GM19328 (cell line): ENCODE measurements around the gene SLC5A11.
"Not testable (repeated sequence)": the region's sequence is repeated elsewhere in the genome, so short reads cannot be mapped to it uniquely, and the experiment has no call there.

ENCODE experiments used
- ATAC-seq: cut with Tn5 transposase; IDR thresholded peaks from one replicate; pipeline ENCODE4 v1.9.1; 2021; ENCODE audit warnings: mild to moderate bottlenecking, moderate library complexity; ENCODE audit not compliant: unreplicated experiment

SLC5A11 gene

GRCh38 chr16:24834459-24835335 lies 11.1 kb upstream of the SLC5A11 start:
- ATAC-seq = no peak

GRCh38 chr16:24836836-24837235 lies 8.9 kb upstream of the SLC5A11 start:
- no peak for ATAC-seq

- no peak for ATAC-seq
Measured at GRCh38 chr16:24837969-24838368, 7.8 kb upstream of the SLC5A11 start.

GRCh38 chr16:24838554-24839266 lies 7.1 kb upstream of the SLC5A11 start:
- ATAC-seq = no peak

GRCh38 chr16:24839347-24839972 lies 6.3 kb upstream of the SLC5A11 start:
- no peak for ATAC-seq

GRCh38 chr16:24841291-24841690 lies 4.5 kb upstream of the SLC5A11 start:
- ATAC-seq = no peak

GRCh38 chr16:24844101-24845030 lies 1.4 kb upstream of the SLC5A11 start:
- ATAC-seq = no peak

- not testable (repeated sequence) for ATAC-seq
Measured at GRCh38 chr16:24845031-24845365, 765 bp upstream of the SLC5A11 start.

GRCh38 chr16:24846548-24847357 lies 990 bp downstream of the SLC5A11 start:
- no peak for ATAC-seq

- ATAC-seq = no peak
Measured at GRCh38 chr16:24847358-24847664, 1.5 kb downstream of the SLC5A11 start.

GRCh38 chr16:24848065-24848464 lies 2.3 kb downstream of the SLC5A11 start:
- no peak for ATAC-seq

GRCh38 chr16:24849641-24850040 lies 3.9 kb downstream of the SLC5A11 start:
- no peak for ATAC-seq

- ATAC-seq = no peak
Measured at GRCh38 chr16:24850289-24850938, 4.7 kb downstream of the SLC5A11 start.

GRCh38 chr16:24851700-24852099 lies 5.9 kb downstream of the SLC5A11 start:
- no peak for ATAC-seq

GRCh38 chr16:24852281-24852721 lies 6.5 kb downstream of the SLC5A11 start:
- no peak for ATAC-seq

- no peak for ATAC-seq
Measured at GRCh38 chr16:24853169-24853824, 7.5 kb downstream of the SLC5A11 start.

GRCh38 chr16:24853830-24854229 lies 8.1 kb downstream of the SLC5A11 start:
- ATAC-seq = no peak

- no peak for ATAC-seq
Measured at GRCh38 chr16:24854607-24855171, 8.9 kb downstream of the SLC5A11 start.

- ATAC-seq = no peak
Measured at GRCh38 chr16:24855678-24856077, 9.9 kb downstream of the SLC5A11 start.
